IgD-negative memory B cell (primary cell): ENCODE measurements around the gene EIF6. TPM values are rescaled to one million over a fixed set of nuclear protein-coding genes. Genes with fewer than 3 reads are reported as not detected.
"Not testable (repeated sequence)": the region's sequence is repeated elsewhere in the genome, so short reads cannot be mapped to it uniquely, and the experiment has no call there.

Experiments used
- H3K27ac Mint-ChIP-seq, 3 donors: one replicate each; pipeline ENCODE4 v1.8.0; 2020 to 2022; ENCODE audit warnings: mild to moderate bottlenecking in 3 of 3, mixed read lengths in 3 of 3, moderate library complexity in 1 of 3
- H3K27me3 Mint-ChIP-seq: one replicate; pipeline ENCODE4 v1.8.0; 2021; ENCODE audit warnings: mixed read lengths
- H3K36me3 Mint-ChIP-seq: one replicate; pipeline ENCODE4 v1.8.0; 2020; ENCODE audit warnings: mild to moderate bottlenecking, mixed read lengths
- H3K4me1 Mint-ChIP-seq, 3 donors: one replicate each; pipeline ENCODE4 v1.8.0; 2020 to 2022; ENCODE audit warnings: mixed read lengths in 3 of 3, mild to moderate bottlenecking in 1 of 3
- H3K4me3 Mint-ChIP-seq, 4 donors: one replicate each; pipeline ENCODE4 v1.8.0; 2020 to 2022; ENCODE audit warnings: mild to moderate bottlenecking in 4 of 4, mixed read lengths in 4 of 4, moderate library complexity in 3 of 4
- H3K9me3 Mint-ChIP-seq, 3 donors: one replicate each; pipeline ENCODE4 v1.8.0; 2020 to 2021; ENCODE audit warnings: mixed read lengths in 3 of 3, mild to moderate bottlenecking in 1 of 3
- polyA plus RNA-seq: library from polyadenylated mRNA; unstranded; fragments of 300-500 nt; fragmentation: Illumina TruSeq; gene quantifications from one replicate; pipeline ENCODE4 v1.2.3, GENCODE V29; 2021

The EIF6 gene
- polyA plus RNA-seq, 1 donor from 2014 or later: 204 TPM

DNA sequence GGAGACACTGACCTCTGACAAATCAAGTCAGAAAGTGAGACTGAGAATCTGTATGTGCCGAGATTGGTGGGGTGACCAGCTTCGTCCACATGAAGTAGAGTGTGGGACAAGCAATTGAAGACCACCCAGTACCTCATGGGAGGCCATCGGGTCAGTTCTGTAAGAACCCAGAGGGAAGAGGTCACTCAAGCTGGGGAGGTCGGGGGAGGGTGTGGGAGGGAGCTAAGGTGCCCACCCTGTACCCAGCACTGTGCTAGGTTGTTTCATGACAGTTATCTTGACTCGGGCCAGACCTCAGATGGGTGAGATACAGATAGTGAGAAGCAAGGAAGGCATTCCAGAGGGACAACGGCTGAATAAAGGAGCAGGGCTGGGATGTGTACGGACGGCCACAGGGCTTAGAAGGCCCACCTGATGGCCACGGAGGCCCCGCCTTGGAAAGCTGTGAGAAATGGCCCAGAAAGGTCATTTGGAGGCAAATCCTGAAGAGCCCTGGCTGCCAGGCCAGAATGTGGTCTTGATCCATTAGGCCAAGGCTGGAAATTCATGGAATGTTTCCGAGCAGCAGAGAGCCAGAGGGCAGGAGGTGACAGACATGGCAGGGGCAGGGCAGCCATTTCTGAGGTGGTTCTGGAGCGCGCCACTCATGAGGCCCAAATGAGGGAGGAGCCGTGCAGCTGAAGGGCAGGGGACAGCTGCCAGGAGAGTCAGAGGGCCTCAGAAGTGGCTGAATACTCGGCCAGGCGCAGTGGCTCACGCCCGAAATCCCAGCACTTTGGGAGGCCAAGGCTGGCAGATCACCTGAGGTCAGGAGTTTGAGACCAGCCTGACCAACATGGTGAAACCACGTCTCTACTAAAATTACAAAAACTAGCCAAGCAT, 14.3 kb downstream of the EIF6 start:
- H3K4me1 Mint-ChIP-seq: peaks cover 0 to 3% (median 0%) of the 10 kb centered on the region in 3 donors
- H3K27ac Mint-ChIP-seq: no peak overlapping the region
- no peaks in the 10 kb centered on the region for H3K9me3 Mint-ChIP-seq
- no peaks in the 10 kb centered on the region for H3K27me3 Mint-ChIP-seq
- peaks cover 1% of the 10 kb centered on the region for H3K36me3 Mint-ChIP-seq
- H3K4me3 Mint-ChIP-seq: peak overlapping the region in 1 of 4 donors; percentile 44

- H3K4me3 Mint-ChIP-seq: no peak overlapping the region
- no peaks in the 10 kb centered on the region for H3K9me3 Mint-ChIP-seq
- no peaks in the 10 kb centered on the region for H3K27me3 Mint-ChIP-seq
- H3K4me1 Mint-ChIP-seq: peaks cover 0 to 3% (median 0%) of the 10 kb centered on the region in 3 donors
- peak overlapping the region in 1 of 3 donors; percentile 72 for H3K27ac Mint-ChIP-seq
- H3K36me3 Mint-ChIP-seq: peaks cover 1% of the 10 kb centered on the region
Measured at GRCh38 chr20:35269055-35269781, 15.4 kb downstream of the EIF6 start.

- peaks cover 3% of the 10 kb centered on the region for H3K36me3 Mint-ChIP-seq
- H3K27me3 Mint-ChIP-seq: no peaks in the 10 kb centered on the region
- no peak overlapping the region for H3K4me3 Mint-ChIP-seq
- H3K27ac Mint-ChIP-seq: peak overlapping the region in 1 of 3 donors; percentile 39
- H3K4me1 Mint-ChIP-seq: peaks cover 0 to 3% (median 0%) of the 10 kb centered on the region in 3 donors
- no peaks in the 10 kb centered on the region for H3K9me3 Mint-ChIP-seq
Measured at GRCh38 chr20:35267092-35267491, 17.5 kb downstream of the EIF6 start.

DNA sequence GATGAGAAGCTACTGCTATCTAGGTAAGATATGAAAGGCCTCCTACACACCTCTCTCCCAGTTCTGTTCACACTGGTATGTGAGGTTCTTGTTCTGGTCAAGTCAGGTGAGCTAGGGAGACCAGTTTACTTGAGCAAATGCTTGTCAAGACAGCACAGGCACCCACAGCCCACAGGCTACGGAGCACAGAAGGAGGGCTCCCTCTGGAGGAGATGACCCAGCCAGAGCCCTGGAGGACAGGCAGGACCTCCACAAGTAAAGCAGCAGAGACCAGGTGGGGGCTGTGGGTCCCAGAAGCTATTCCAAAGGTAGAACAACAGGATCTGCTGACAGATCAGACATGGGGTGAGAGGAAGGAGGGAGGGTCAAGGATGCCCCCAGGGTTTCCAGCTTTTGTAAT, 19.8 kb downstream of the EIF6 start:
- Mint-ChIP-seq H3K36me3 (peaks cover 2% of the 10 kb centered on the region), H3K9me3 (no peaks in the 10 kb centered on the region), H3K4me3 (no peak overlapping the region), H3K4me1 (peaks cover 0 to 3% (median 0%) of the 10 kb centered on the region in 3 donors), H3K27ac (no peak overlapping the region), H3K27me3 (no peaks in the 10 kb centered on the region)

DNA sequence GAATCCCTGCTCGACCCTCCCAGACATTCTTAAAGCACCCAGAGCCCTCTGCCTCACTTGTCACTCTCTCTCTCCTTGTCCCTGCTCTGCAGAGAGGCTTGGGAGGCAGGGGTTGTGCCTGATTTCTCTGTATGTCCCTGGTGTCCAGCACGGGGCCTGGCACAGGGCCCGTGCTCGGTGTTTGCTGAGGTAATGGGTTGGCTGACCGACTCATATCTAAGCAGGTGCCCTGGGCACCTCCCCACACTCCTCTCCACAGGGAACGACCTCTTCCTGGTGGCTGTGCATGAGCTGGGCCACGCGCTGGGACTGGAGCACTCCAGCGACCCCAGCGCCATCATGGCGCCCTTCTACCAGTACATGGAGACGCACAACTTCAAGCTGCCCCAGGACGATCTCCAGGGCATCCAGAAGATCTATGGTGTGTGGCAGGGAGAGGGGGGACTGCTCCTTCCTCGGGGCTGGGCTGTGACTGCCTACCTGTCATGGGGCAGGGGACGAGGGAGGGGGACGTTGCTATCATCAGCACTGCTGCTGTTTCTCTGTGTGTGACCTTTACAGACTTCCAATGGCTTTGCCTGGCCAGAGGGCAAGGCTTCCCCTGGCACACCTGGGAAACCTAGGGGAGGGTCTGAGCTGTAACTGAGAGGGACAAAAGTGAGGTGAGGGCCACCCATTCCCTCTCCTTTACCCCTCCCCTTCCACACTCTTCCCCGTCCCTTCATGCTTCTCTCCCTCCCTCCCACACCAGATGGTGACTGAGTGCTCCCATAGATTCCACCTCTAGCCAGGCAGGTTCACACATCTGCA, 20.8 kb downstream of the EIF6 start:
- Mint-ChIP-seq H3K36me3 (peaks cover 2% of the 10 kb centered on the region), H3K27me3 (no peaks in the 10 kb centered on the region), H3K27ac (peak overlapping the region in 1 of 3 donors; percentile 29), H3K4me3 (no peak overlapping the region), H3K4me1 (no peaks in the 10 kb centered on the region), H3K9me3 (no peaks in the 10 kb centered on the region)

- H3K27ac Mint-ChIP-seq: peak overlapping the region in 1 of 3 donors; percentile 29
- not testable (repeated sequence) for H3K4me3 Mint-ChIP-seq
Measured at GRCh38 chr20:35262731-35263531, 21.6 kb downstream of the EIF6 start.

GRCh38 chr20:35262321-35262720, 22.3 kb downstream of the EIF6 start:
- not testable (repeated sequence) for H3K27ac Mint-ChIP-seq, H3K36me3 Mint-ChIP-seq, H3K9me3 Mint-ChIP-seq, H3K27me3 Mint-ChIP-seq, H3K4me1 Mint-ChIP-seq
- H3K4me3 Mint-ChIP-seq: peak overlapping the region in 1 of 4 donors; percentile 14

More at GRCh38 chr20:35262731-35263531, 21.6 kb downstream of the EIF6 start:
- not testable (repeated sequence) for H3K36me3 Mint-ChIP-seq, H3K27me3 Mint-ChIP-seq, H3K9me3 Mint-ChIP-seq, H3K4me1 Mint-ChIP-seq

DNA sequence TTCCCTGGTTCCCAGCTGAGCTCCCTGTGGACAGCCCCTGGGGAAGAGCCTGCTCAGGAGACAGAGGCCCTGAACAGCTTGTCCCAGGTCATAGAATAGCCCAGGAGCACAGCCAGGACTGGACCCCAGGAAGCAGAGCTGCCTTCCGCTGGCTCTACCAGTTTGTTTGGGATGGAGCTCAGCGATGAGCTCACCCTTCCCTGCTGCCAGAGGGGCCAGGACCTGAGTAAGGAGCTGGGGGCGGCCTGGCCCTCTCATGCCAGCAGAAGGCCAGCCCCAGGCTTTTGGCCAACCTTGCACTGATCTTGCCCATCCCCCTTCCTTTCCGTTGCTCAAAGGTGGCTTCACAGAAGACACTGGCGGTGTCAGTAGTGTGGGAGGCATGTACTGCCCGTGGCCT, 24.1 kb downstream of the EIF6 start:
- H3K27ac Mint-ChIP-seq: no peak overlapping the region
- H3K36me3 Mint-ChIP-seq: peaks cover 9% of the 10 kb centered on the region
- no peak overlapping the region for H3K4me3 Mint-ChIP-seq
- H3K27me3 Mint-ChIP-seq: no peaks in the 10 kb centered on the region
- H3K9me3 Mint-ChIP-seq: no peaks in the 10 kb centered on the region
- H3K4me1 Mint-ChIP-seq: no peaks in the 10 kb centered on the region

GRCh38 chr20:35257175-35257909, 27.2 kb downstream of the EIF6 start:
- H3K4me3 Mint-ChIP-seq: no peak overlapping the region
- H3K4me1 Mint-ChIP-seq: peaks cover 2% of the 10 kb centered on the region in 3 donors
- H3K36me3 Mint-ChIP-seq: peaks cover 7% of the 10 kb centered on the region
- no peak overlapping the region for H3K27ac Mint-ChIP-seq
- no peaks in the 10 kb centered on the region for H3K9me3 Mint-ChIP-seq
- H3K27me3 Mint-ChIP-seq: no peaks in the 10 kb centered on the region

- Mint-ChIP-seq H3K27ac (peak overlapping the region in 1 of 3 donors; percentile 21), H3K27me3 (no peaks in the 10 kb centered on the region), H3K4me1 (peaks cover 13 to 19% (median 15%) of the 10 kb centered on the region in 3 donors), H3K9me3 (no peaks in the 10 kb centered on the region), H3K36me3 (peaks cover 7% of the 10 kb centered on the region), H3K4me3 (no peak overlapping the region)
Measured at GRCh38 chr20:35254448-35254999, 30.0 kb downstream of the EIF6 start.

DNA sequence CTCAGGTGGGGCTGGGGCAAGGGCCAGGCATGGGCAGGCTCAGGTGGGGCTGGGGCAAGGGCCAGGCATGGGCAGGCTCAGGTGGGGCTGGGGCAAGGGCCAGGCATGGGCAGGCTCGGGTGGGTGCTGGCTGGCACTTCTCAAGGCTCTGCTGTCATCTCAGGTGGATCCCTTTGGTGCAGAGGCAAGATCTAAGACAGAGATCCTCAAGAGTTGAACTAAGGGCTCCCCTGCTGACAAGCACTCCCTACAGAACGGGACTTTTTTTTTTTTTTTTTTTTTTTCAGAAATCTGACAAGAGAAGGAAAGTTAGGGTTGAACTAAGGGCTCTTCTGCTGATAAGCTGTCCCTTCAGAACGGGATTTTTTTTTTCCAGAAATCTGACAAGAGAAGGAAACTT, 31.6 kb downstream of the EIF6 start:
- Mint-ChIP-seq H3K27ac (peak overlapping the region in 1 of 3 donors; percentile 40), H3K4me3 (no peak overlapping the region), H3K9me3 (no peaks in the 10 kb centered on the region), H3K4me1 (peaks cover 13 to 19% (median 15%) of the 10 kb centered on the region in 3 donors), H3K27me3 (no peaks in the 10 kb centered on the region), H3K36me3 (peaks cover 4% of the 10 kb centered on the region)

- Mint-ChIP-seq H3K4me1 (peaks cover 13 to 19% (median 15%) of the 10 kb centered on the region in 3 donors), H3K27ac (peak overlapping the region; percentile 55 to 91 (median 90)), H3K4me3 (peak overlapping the region in 2 of 4 donors; percentile 8 to 53)
- not testable (repeated sequence) for H3K36me3 Mint-ChIP-seq, H3K9me3 Mint-ChIP-seq, H3K27me3 Mint-ChIP-seq
Measured at GRCh38 chr20:35252598-35252997, 32.0 kb downstream of the EIF6 start.

DNA sequence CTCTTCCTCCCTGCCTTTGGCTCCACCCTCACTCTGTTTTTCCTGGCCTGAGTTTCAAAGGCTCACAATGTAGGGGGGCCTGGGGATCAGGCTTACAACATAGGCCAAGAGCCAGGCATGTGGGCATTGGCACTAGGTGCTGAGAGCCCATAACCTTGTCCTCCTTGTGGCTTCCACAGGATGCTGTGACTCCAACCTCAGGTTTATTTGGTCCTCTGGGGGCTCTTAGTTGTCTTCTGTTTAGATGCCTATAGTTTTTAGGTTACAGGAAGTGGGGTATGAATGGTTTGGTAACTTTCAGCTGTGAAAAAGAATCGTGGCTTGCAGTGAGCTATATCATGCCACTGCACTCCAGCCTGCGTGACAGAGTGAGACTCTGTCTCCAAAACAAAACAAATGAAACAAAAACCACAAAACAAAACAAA, 32.5 kb downstream of the EIF6 start:
- Mint-ChIP-seq H3K27me3 (no peaks in the 10 kb centered on the region), H3K36me3 (peaks cover 6% of the 10 kb centered on the region), H3K9me3 (no peaks in the 10 kb centered on the region), H3K27ac (peak overlapping the region; percentile 55 to 91 (median 90)), H3K4me3 (peak overlapping the region in 3 of 4 donors; percentile 8 to 84 (median 55)), H3K4me1 (peaks cover 13 to 19% (median 15%) of the 10 kb centered on the region in 3 donors)
